Colonic mucosa (tissue), 4 donors: ENCODE data around the gene MROH2A. TPM values are rescaled to one million over a fixed set of nuclear protein-coding genes. Genes with fewer than 3 reads are reported as not detected.

Experiments used
- DNase-seq: peaks from one replicate; pipeline ENCODE4 v3.0.0-alpha.2; 2020
- H3K27ac ChIP-seq: fragments of 200-600 bp; one replicate; pipeline ENCODE4 v1.8.0; 2021
- H3K27me3 ChIP-seq: fragments of 200-600 bp; one replicate; pipeline ENCODE4 v1.8.0; 2021
- H3K36me3 ChIP-seq: fragments of 200-600 bp; one replicate; pipeline ENCODE4 v1.8.0; 2021
- H3K4me1 ChIP-seq: fragments of 200-600 bp; one replicate; pipeline ENCODE4 v1.8.0; 2021; ENCODE audit warnings: mild to moderate bottlenecking
- H3K4me3 ChIP-seq: fragments of 200-600 bp; one replicate; pipeline ENCODE4 v1.8.0; 2021
- H3K9ac ChIP-seq, 2 donors: one replicate each; pipeline ENCODE4 v1.7.0; 2013; ENCODE audit warnings: control low read depth in 2 of 2, low read depth in 2 of 2, low read length in 2 of 2
- H3K9me3 ChIP-seq: fragments of 200-600 bp; one replicate; pipeline ENCODE4 v1.8.0; 2021
- intact Hi-C: fragments of 100-400 bp; cut with DNase I; formaldehyde crosslinking; loops from one replicate; pipeline ENCODE4 v1.14.1; 2022
- total RNA-seq, 2 donors: library from RNA; stranded (reverse); fragmentation: NEBNext Ultra II Directional in 1 of 2; extraction: Animal tissue kit (Norgen Biotek cat#: 25700) in 1 of 2; gene quantifications; one replicate each; pipeline ENCODE4 v1.2.1, GENCODE V29; 2021
- TF ChIP-seq, protein P1 (sequence below): fragments of 200-600 bp; IDR thresholded peaks from one replicate; pipeline ENCODE4 v1.8.0; 2022; ENCODE audit warnings: antibody characterized with exemption, mild to moderate bottlenecking
- donor health status: healthy.
- donor health status: DM: no; HTN: no; CAD: no.
- donor health status: DM: no; HTN: no; CAD: no.

Gene MROH2A
- total RNA-seq, 2 donors from 2014 or later = not detected

DNA sequence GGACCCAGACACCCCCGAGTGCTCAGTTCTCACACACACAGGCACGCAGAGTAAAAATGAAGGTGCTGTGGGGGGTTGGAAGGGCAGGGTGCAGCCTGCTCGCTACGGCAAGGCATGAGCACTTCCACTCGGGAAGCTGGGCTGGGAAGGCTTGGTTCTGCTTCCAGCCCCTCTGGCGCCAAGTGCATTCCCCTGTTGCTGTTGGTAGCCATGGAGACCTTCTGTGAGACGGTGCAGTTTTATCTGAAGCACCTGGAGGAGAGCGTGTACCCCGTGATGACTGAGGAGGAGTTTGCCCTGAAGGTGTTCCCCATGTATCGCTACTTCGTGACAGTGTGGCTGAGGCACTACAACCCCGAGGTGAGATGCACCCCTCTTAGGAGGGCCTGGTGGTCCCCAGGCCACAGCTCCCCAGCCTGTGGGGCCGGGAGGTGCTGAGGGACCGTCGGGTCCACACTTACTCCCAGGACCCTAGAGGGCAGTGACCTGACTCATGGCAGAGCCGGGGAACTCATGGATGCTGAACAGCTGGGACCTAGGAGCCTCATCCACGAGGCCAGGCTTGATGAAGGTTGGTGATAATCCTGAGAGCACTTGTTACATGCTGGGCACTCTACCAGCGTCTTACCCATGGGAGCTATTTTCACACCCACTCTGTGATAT lies 15.5 kb downstream of the MROH2A start:
- TF ChIP-seq, protein P1, sequence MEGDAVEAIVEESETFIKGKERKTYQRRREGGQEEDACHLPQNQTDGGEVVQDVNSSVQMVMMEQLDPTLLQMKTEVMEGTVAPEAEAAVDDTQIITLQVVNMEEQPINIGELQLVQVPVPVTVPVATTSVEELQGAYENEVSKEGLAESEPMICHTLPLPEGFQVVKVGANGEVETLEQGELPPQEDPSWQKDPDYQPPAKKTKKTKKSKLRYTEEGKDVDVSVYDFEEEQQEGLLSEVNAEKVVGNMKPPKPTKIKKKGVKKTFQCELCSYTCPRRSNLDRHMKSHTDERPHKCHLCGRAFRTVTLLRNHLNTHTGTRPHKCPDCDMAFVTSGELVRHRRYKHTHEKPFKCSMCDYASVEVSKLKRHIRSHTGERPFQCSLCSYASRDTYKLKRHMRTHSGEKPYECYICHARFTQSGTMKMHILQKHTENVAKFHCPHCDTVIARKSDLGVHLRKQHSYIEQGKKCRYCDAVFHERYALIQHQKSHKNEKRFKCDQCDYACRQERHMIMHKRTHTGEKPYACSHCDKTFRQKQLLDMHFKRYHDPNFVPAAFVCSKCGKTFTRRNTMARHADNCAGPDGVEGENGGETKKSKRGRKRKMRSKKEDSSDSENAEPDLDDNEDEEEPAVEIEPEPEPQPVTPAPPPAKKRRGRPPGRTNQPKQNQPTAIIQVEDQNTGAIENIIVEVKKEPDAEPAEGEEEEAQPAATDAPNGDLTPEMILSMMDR = no peak
- H3K9me3 ChIP-seq = no peaks in the 10 kb centered on the region
- no peaks in the 10 kb centered on the region for H3K4me1 ChIP-seq
- no peak overlapping the region for H3K4me3 ChIP-seq
- no peak overlapping the region for H3K27ac ChIP-seq
- no peaks in the 10 kb centered on the region for H3K36me3 ChIP-seq
- H3K27me3 ChIP-seq = no peaks in the 10 kb centered on the region
- H3K9ac ChIP-seq = no peak overlapping the region
- intact Hi-C loops = no loop called here
- DNase-seq = no peak

DNA sequence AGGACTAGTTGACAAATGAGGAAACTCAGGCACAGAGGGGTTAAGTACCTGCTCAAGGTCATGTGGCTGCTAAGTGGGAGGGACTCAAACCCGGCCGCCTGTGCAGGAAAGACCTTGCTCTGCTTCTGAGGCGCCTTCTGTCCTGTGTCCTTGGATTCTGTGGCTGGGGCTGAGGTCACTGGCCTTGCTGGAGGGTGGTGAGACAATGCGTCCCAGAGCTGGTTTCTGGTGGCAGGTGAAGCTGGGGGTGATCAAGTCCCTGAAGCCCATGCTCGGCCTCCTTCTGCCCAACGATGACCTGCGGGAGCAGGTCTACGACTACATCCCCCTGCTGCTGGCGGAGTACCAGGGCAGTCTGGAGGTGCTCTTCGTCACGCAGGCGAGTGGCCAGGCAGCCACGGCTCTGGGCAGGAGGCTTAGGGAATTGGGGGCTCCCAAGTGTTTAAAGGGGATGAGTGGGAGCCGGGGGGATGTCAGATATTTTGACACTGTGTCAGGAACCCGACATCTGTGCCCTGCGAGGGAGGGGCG lies 16.1 kb downstream of the MROH2A start:
- no peak overlapping the region for H3K27ac ChIP-seq
- peak; percentile 15 for DNase-seq

DNA sequence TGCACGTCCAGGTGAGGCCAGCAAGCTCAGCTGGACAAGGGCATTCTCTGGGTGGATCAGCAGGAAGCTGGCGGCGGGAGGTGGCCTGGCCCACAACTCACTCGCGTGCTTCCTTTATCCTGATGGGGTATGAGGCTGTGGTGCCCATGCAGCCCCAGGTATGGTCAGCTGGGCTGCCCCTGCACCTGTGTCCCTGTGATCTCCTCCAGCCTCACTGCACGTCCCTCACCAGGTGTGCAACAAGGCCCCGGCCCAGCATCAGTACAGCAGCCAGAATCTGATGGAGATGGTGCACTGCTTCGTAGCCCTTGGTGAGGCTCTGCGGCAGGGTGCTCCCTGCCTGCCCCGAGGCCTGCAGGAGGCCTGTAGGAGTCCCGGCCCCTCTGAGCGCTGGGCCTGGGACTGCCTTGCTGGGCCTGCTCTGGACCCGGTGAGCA lies 17.6 kb downstream of the MROH2A start:
- intact Hi-C loops = no loop called here
- H3K9me3 ChIP-seq = no peaks in the 10 kb centered on the region
- DNase-seq = peak; percentile 12
- H3K4me1 ChIP-seq = no peaks in the 10 kb centered on the region
- H3K4me3 ChIP-seq = no peak overlapping the region
- no peak overlapping the region for H3K27ac ChIP-seq
- no peak overlapping the region for H3K9ac ChIP-seq
- TF ChIP-seq, protein P1 = no peak
- no peaks in the 10 kb centered on the region for H3K27me3 ChIP-seq
- H3K36me3 ChIP-seq = no peaks in the 10 kb centered on the region

More for the DNA sequence above, 16.1 kb downstream of the MROH2A start:
- no peaks in the 10 kb centered on the region for H3K36me3 ChIP-seq
- intact Hi-C loops = no loop called here
- no peaks in the 10 kb centered on the region for H3K27me3 ChIP-seq
- TF ChIP-seq, protein P1 = no peak
- no peaks in the 10 kb centered on the region for H3K4me1 ChIP-seq
- H3K4me3 ChIP-seq = no peak overlapping the region
- H3K9me3 ChIP-seq = no peaks in the 10 kb centered on the region
- no peak overlapping the region for H3K9ac ChIP-seq

DNA sequence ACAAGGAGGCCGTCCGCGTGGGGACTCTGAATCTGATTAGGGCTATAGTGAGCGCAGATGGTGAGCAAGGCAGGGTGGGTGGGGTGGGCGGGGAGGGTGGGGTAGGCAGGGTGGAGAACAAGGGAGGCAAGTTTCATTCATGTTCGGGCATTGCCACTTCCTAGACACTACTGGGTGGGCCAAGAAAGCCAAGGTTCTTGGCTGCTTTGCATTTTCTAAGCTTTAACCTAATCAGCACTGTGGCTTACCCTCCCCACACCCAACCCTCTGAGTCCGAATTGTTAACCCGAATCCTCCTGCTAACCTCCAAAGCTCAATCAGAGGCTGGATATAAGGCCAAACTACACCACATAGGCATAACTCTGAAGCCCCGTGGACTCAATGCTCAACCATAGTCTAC lies 18.1 kb downstream of the MROH2A start:
- Histone ChIP-seq H3K4me1 (no peaks in the 10 kb centered on the region), H3K36me3 (no peaks in the 10 kb centered on the region), H3K27me3 (no peaks in the 10 kb centered on the region), H3K9ac (no peak overlapping the region), H3K4me3 (no peak overlapping the region), H3K9me3 (no peaks in the 10 kb centered on the region), H3K27ac (no peak overlapping the region)
- intact Hi-C loops = no loop called here
- no peak for DNase-seq
- TF ChIP-seq, protein P1 = no peak

DNA sequence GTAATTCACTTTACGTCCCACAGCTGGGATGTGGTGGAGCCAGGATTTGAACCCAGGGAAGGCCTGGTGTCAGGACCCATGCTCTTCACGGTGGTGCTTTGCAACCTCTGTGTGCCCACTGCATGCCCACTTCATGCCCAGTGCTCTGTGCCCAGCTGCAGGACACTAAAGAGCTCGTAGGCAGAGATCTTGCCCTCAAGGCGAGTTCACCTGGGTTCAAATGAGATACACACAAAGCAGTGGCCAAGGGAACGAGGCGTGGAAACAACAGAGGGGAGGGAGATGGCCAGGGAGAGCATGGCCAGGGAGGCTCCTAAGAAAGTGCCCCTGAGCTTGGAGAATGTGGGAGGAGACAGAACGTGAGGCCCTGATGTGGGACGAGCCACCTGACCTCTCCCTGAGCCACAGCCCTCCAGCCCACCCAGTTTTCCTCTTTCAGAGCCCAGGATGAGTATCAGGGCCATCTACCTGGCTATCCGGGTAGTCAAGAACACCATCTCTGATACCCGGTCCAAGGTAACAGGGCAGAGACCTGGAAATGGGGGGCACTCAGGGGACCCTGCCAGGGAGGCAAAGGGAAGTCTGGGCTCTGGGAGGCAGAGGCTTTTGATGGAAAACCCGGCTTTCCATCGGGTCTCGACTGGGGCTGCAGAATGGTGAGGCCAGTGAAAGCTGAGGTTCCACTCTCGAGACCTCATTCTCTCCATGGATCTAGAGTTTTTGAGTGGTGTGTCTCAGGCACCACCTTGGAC lies 20.4 kb downstream of the MROH2A start:
- TF ChIP-seq, protein P1 = no peak
- DNase-seq = no peak
- Histone ChIP-seq H3K9ac (no peak overlapping the region), H3K27ac (no peak overlapping the region), H3K4me3 (no peak overlapping the region), H3K9me3 (no peaks in the 10 kb centered on the region), H3K27me3 (no peaks in the 10 kb centered on the region), H3K4me1 (no peaks in the 10 kb centered on the region), H3K36me3 (no peaks in the 10 kb centered on the region)
- intact Hi-C loops = no loop called here
